BLaER1 treated with 17β-estradiol and CSF1 and Interleukin-3, amounts not matched to agents 10 nM and 100 nM (cell line): ENCODE data around the gene ATXN7.

Experiments used
- H3K27ac ChIP-seq, 11 experiments: shearing (Covaris generic); formaldehyde crosslinking; 2 replicates each; pipeline ENCODE4 v1.8.1; 2022
- H3K27me3 ChIP-seq, 11 experiments: shearing (Covaris generic); formaldehyde crosslinking; 2 replicates each; pipeline ENCODE4 v1.8.1; 2022
- H3K36me3 ChIP-seq, 11 experiments: shearing (Covaris generic); formaldehyde crosslinking; 2 replicates each; pipeline ENCODE4 v1.8.1; 2022
- H3K4me1 ChIP-seq, 10 experiments: shearing (Covaris generic); formaldehyde crosslinking; 2 replicates each; pipeline ENCODE4 v1.8.1; 2022
- H3K4me2 ChIP-seq, 11 experiments: shearing (Covaris generic); formaldehyde crosslinking; 2 replicates each; pipeline ENCODE4 v1.8.1; 2022
- H3K4me3 ChIP-seq, 10 experiments: shearing (Covaris generic); formaldehyde crosslinking; 2 replicates each; pipeline ENCODE4 v1.8.1; 2022
- H3K9ac ChIP-seq, 11 experiments: shearing (Covaris generic); formaldehyde crosslinking; 2 replicates each; pipeline ENCODE4 v1.8.1; 2022
- H3K9me3 ChIP-seq, 11 experiments: shearing (Covaris generic); formaldehyde crosslinking; replicated peaks in 1 of 11; 2 replicates each; pipeline ENCODE4 v1.8.1; 2022
- H4K20me1 ChIP-seq, 11 experiments: shearing (Covaris generic); formaldehyde crosslinking; 2 replicates each; pipeline ENCODE4 v1.8.1; 2022
- Cebpa-rat ChIP-seq, 11 experiments: shearing (Covaris generic); IDR thresholded peaks; 2 replicates each; pipeline ENCODE4 v1.8.1; 2022

Gene ATXN7

GRCh38 chr3:64046592-64046991 lies 182.9 kb downstream of the ATXN7 start:
- no peak for TF ChIP-seq Cebpa-rat (IDR thresholded peaks at IDR 0.05)
- Histone ChIP-seq H3K9ac (no peak overlapping the region), H3K4me3 (no peak overlapping the region), H3K9me3 (no peaks in the 10 kb centered on the region), H3K36me3 (no peaks in the 10 kb centered on the region), H4K20me1 (no peaks in the 10 kb centered on the region), H3K4me1 (peaks cover 0 to 55% (median 13%) of the 10 kb centered on the region in 10 experiments; a peak in 11 of 20 replicates), H3K27ac (peak overlapping the region in 2 of 11 experiments; percentile 30 to 90; a peak in 2 of 22 replicates), H3K27me3 (peaks cover 0 to 4% (median 0%) of the 10 kb centered on the region in 11 experiments; a peak in 2 of 22 replicates), H3K4me2 (peak overlapping the region in 3 of 11 experiments; percentile 76 to 84 (median 81); a peak in 6 of 22 replicates)

DNA sequence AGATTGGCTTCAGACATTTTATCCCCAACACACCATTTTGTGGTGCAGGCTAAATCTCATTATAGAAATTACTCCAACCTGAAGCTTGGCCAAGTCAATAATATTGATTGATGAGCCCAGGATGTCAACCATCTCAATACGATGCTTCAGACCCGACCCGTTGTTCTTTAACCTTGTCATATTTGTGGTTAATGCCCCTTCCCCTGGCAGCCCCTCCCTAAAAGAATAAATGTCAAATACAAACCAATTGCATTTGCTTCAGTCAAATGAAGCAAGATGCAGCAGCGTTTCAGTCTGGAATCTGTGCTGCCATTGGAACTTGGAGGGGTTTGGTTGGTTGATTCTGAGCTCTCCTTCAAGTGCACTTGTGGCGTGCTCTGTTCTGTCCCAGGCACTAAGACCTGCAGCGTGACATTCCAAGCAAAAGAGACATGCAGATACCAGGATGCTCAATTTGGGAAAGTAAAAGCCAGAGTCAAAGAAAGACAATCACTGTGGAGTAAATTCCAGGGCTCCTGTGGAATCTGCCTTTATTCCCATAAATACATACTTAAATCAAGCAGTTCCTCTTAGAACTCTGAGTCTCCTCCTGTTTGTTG lies 183.4 kb downstream of the ATXN7 start:
- no peaks in the 10 kb centered on the region for H3K9me3 ChIP-seq
- no peak overlapping the region for H3K4me3 ChIP-seq
- H4K20me1 ChIP-seq, result no peaks in the 10 kb centered on the region
- peak overlapping the region in 1 of 11 experiments; percentile 52; a peak in 2 of 22 replicates for H3K9ac ChIP-seq
- H3K4me1 ChIP-seq, result peaks cover 0 to 55% (median 13%) of the 10 kb centered on the region in 10 experiments; a peak in 11 of 20 replicates
- H3K27me3 ChIP-seq, result peaks cover 0 to 4% (median 0%) of the 10 kb centered on the region in 11 experiments; a peak in 2 of 22 replicates
- peak overlapping the region in 5 of 11 experiments; percentile 70 to 91 (median 84); a peak in 10 of 22 replicates for H3K27ac ChIP-seq
- TF ChIP-seq Cebpa-rat (IDR thresholded peaks at IDR 0.05), result no peak
- H3K36me3 ChIP-seq, result no peaks in the 10 kb centered on the region
- H3K4me2 ChIP-seq, result peak overlapping the region in 4 of 11 experiments; percentile 53 to 84 (median 78); a peak in 7 of 22 replicates

DNA sequence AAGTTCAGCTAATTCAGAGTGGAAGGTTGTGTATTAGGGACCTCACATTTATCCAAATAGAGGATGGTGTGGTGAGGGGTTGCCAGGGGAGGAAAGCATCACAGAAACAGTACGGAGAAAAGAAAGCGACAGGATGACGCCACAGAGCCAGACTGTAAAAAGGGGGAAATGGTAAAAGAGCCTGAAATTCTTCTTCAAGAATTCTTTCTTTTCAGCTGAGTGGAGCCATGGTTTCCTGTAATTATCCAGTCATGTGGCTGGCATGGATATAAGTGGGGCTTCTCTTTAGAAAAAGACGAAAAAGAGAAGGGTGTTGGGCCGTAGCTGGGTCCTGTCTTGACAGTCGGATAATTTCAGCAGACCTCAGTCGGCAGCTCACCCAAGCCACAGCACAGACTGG lies 184.1 kb downstream of the ATXN7 start:
- Histone ChIP-seq H3K9ac (peak overlapping the region in 8 of 11 experiments; percentile 7 to 70 (median 55); a peak in 13 of 22 replicates), H3K4me3 (no peak overlapping the region), H3K9me3 (no peaks in the 10 kb centered on the region), H3K4me2 (peak overlapping the region in 7 of 11 experiments; percentile 28 to 84 (median 68); a peak in 11 of 22 replicates), H3K4me1 (peaks cover 0 to 55% (median 13%) of the 10 kb centered on the region in 10 experiments; a peak in 11 of 20 replicates), H3K27me3 (peaks cover 0 to 4% (median 0%) of the 10 kb centered on the region in 11 experiments; a peak in 2 of 22 replicates), H4K20me1 (no peaks in the 10 kb centered on the region), H3K36me3 (no peaks in the 10 kb centered on the region), H3K27ac (peak overlapping the region; percentile 35 to 91 (median 70); a peak in 20 of 22 replicates)
- TF ChIP-seq Cebpa-rat (IDR thresholded peaks at IDR 0.05), result no peak

DNA sequence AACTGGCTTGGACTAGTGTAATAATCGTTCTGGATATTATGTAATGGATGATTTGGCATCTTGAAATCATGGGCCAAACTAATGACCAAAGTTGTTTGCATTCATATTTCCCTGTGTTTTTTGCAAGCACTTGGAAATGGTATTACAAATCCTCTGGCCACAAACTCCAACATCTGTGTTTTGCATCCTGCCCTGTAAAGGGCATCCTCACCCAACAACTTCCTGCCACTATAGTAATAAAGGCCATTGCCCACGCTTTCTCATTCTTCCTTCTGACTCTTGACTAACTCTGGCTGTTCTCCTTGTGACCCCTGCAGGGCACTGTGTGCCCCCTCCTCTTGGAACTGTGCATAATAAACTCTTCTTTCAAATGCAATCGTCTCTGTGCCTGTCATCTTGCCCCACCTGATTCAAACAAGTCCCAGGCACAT lies 185.0 kb downstream of the ATXN7 start:
- Histone ChIP-seq H4K20me1 (no peaks in the 10 kb centered on the region), H3K27ac (peak overlapping the region in 10 of 11 experiments; percentile 15 to 91 (median 77); a peak in 17 of 22 replicates), H3K9me3 (no peaks in the 10 kb centered on the region), H3K9ac (peak overlapping the region in 4 of 11 experiments; percentile 0 to 59 (median 50); a peak in 6 of 22 replicates), H3K36me3 (no peaks in the 10 kb centered on the region), H3K4me1 (peaks cover 0 to 54% (median 13%) of the 10 kb centered on the region in 10 experiments; a peak in 11 of 20 replicates), H3K4me2 (peak overlapping the region in 8 of 11 experiments; percentile 9 to 84 (median 60); a peak in 14 of 22 replicates), H3K4me3 (no peak overlapping the region), H3K27me3 (peaks cover 0 to 4% (median 0%) of the 10 kb centered on the region in 11 experiments; a peak in 2 of 22 replicates)
- peak in 9 of 11 experiments; percentile 35 to 91 (median 79); a peak in 15 of 22 replicates for TF ChIP-seq Cebpa-rat (IDR thresholded peaks at IDR 0.05)

GRCh38 chr3:64049136-64049535 lies 185.5 kb downstream of the ATXN7 start:
- Histone ChIP-seq H3K9me3 (no peaks in the 10 kb centered on the region), H4K20me1 (no peaks in the 10 kb centered on the region), H3K4me1 (peaks cover 0 to 54% (median 13%) of the 10 kb centered on the region in 10 experiments; a peak in 11 of 20 replicates), H3K9ac (peak overlapping the region in 4 of 11 experiments; percentile 0 to 59 (median 50); a peak in 6 of 22 replicates), H3K4me2 (peak overlapping the region in 7 of 11 experiments; percentile 9 to 84 (median 68); a peak in 13 of 22 replicates), H3K27ac (peak overlapping the region in 10 of 11 experiments; percentile 15 to 91 (median 62); a peak in 17 of 22 replicates), H3K27me3 (peaks cover 0 to 4% (median 0%) of the 10 kb centered on the region in 11 experiments; a peak in 2 of 22 replicates), H3K36me3 (no peaks in the 10 kb centered on the region), H3K4me3 (no peak overlapping the region)
- no peak for TF ChIP-seq Cebpa-rat (IDR thresholded peaks at IDR 0.05)

DNA sequence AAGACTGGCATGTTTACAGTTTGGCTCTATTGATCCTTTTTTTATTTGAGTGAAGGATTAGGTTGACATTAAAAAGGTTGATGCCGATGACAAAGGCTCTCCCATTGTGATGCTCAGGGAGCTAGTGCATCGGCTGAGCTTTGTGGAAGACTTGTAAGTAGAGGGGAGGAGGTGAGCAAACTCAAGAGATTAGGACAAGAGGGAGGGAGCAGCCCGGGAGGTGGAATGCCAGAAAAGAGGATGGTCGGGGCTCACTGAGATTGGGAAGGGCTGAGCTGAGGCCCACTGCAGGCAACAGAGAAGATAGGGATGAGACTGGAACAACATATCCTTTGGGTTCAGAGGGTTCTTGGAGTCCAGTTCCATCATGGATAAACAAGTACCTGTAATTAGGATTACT lies 186.2 kb downstream of the ATXN7 start:
- Histone ChIP-seq H3K27ac (peak overlapping the region in 5 of 11 experiments; percentile 60 to 91 (median 78); a peak in 10 of 22 replicates), H3K4me3 (no peak overlapping the region), H3K9me3 (no peaks in the 10 kb centered on the region), H3K9ac (no peak overlapping the region), H3K4me2 (peak overlapping the region in 4 of 11 experiments; percentile 53 to 84 (median 78); a peak in 8 of 22 replicates), H3K27me3 (peaks cover 0 to 4% (median 0%) of the 10 kb centered on the region in 11 experiments; a peak in 2 of 22 replicates), H3K4me1 (peaks cover 0 to 54% (median 13%) of the 10 kb centered on the region in 10 experiments; a peak in 11 of 20 replicates), H4K20me1 (no peaks in the 10 kb centered on the region), H3K36me3 (no peaks in the 10 kb centered on the region)
- TF ChIP-seq Cebpa-rat (IDR thresholded peaks at IDR 0.05), result no peak
